NCI-H748 treated with DMSO at 0.1 percent for 48 hours (cell line): Measurements from ENCODE around the gene STRIP1.

Source experiments
- DNase-seq: peaks from one replicate; lab custom pipeline; 2025; lab: John Stamatoyannopoulos, UW

The STRIP1 gene

DNA sequence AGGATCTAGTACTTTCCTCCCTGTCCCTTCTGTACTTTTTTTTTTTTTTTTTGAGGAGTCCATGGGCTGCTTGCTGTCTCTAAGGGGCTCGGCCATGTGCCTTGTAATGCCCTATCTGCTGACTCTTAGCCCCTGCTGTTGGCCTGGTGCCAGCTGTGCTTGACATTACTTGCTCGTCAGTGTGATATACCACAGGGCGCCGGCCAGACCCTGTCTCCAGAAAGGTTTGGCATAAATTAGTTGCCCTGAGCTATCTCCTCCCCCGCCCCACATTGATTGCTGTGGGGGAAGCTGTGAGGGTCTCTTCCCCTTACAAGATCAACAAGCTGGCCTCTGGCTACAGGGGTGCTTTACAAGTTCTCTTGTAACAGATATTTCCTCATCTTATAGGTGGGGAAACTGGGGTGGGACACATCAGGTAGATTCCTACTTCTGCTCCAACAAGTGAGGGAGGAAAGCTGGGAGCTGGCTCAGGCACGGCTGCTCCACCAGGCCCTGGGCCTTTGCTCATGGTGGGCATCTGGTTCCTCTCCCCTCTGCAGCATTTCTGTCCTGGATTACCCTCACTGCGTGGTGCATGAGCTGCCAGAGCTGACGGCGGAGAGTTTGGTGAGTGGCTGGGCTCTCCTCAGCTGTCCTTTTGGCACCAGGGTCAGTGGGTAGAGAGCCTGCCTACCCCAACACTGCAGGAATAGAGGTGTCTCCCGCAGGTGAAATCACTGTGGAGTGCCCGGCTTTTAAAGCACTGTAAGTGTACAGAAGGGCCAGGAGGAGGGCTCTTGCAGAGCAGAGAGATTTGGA lies 15.6 kb downstream of the STRIP1 start:
- DNase-seq, result no peak

DNA sequence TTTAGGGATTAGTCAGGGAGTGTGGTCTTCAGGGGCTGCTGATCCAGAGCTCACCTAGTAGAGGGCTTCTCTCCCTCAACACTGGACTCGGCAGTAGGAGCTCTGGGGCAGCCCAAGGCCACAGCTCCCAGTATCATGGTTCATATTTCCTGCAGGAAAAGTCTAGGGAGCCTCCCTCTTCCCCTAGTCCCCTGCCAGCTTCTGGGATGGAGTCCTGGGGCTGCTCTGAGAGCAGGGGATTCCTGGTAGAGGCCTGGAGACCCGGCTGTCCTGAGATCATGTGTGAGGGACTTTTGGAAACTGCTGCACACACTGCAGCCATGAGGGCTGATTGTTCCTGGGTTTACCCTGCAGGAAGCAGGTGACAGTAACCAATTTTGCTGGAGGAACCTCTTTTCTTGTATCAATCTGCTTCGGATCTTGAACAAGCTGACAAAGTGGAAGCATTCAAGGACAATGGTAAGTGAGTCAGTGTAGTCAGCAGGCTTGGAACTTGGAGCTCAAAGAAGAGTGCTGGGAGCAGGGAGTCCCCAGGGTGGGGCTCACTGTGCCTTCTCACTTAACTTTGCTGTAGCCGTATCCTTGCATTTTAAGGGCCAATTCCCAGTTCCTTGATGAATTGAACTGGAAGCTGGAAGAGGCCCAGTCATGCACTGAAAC lies 16.3 kb downstream of the STRIP1 start:
- DNase-seq, result no peak

DNA sequence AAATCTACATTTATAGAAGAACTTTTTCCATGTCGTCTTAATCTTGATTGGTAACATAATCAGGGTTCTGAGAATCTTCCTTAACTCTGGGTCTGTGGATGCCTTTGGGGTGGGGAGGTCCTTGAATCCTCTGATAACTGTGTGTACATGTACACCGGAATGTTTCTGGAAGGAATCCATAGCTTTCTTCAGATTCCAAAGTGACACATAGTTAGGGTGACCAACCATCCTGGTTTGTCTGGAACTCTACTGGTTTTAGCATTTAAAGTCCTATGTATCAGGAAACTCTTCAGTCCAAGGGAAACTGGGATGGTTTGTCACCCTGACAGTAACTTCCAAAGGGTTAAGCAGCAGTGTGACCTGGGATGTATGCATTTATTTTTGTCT lies 16.8 kb downstream of the STRIP1 start:
- DNase-seq, result no peak

- peak; percentile 5 for DNase-seq
These were observed 19.4 kb downstream of the STRIP1 start for GRCh38 chr1:110053552-110054428.

DNA sequence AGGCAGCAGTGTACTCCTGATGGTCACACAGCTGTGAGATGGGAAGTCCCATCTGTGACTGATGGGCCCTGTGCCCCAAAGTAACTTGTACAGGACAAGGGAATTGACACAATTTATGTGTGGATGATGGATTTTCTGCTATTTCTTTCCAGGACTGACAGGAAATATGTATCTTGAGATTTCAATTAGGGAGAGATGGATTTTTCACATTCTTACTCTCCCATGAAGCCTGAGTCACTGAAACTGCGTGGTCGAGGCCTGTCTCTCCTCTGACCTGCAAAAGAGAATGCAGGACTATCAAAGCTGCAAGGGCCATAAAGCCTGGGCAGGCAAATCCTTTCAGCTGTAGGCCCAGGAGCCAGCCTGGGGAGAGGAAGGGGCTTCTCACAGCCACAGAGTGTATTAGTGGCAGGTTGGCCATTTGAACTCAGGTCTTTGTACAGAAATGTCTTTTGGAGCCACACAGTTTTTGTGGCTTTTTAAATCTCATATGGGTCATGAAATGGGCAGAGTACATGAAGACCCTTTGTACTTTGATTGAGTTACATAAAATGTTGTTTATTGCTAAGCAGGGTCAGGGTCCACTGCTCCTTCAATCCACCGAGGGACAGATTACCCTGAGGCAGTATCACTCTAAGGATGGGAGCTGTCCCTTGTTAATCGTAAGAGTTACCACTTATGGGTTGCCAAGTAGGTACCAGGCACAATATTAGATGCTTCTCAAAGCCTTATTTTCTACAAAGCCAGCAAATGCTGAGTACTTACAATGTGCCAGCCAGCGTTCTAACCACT lies 21.3 kb downstream of the STRIP1 start:
- no peak for DNase-seq

- DNase-seq, result no peak
These were observed 21.9 kb downstream of the STRIP1 start for GRCh38 chr1:110056285-110056683.

GRCh38 chr1:110056776-110057175 lies 22.4 kb downstream of the STRIP1 start:
- no peak for DNase-seq

DNA sequence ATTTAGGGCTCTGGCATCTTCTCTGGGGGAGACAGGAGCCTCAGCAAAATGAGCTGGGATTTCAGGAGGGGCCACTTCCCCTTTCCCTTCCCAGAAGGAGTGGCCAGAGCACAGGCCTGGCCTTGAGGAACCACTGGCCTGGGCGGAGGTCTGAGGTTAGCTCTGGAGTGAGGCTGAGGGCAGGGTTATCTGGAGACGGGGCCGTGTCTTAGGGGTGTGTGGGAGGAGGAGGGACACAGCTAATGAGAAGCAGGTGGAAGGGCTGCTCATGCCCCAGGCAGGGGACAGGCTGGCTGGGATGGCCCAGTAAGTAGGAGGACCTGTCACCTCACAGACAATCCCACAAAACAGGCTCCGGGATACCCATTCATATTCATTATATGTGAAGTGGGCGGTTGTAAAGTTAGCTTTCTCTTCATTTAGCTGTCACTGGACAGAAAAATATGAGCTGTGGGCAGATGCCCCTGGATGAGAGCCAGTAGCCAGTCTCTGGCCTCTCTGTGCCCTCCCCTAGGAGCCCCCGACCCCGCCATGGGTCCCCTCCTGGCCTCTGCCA lies 23.6 kb downstream of the STRIP1 start:
- DNase-seq, result no peak

- DNase-seq, result no peak
These were observed 24.2 kb downstream of the STRIP1 start for GRCh38 chr1:110058591-110058990.

DNA sequence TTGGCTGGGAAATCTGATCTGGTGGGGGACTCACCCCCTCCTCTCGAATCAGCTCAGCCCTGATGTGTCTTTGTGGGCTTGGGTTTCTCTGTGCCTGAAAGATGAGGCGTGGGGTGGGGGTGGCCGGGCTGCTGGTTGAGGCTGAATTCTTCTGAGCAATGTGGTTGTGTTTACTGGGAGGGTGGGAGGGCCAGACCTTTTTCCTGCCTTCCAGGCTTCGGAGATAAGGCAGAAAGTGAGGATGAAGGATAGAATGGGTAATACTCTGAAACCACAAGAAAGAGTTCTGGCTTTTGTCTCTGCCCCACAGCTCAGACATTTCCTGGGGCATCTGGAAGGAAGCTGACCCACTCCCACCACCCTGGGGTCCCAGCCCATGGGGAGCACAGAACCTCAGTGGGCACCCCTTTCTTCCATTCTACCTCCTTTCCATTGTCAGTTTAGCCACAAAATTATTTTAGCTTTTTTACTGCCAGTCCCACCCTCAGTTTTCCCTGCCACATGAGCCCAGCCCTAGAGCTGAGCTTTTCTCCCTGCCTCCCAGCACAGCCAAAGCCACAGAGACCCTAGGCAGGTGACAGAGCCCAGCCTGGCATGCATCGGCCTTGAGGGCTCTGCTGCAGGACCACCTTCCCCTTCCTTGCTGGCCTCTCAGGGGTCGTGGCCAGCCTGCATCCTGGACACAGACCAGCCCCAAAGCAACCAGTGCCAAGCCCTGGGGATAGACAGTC lies 24.9 kb downstream of the STRIP1 start:
- no peak for DNase-seq

DNA sequence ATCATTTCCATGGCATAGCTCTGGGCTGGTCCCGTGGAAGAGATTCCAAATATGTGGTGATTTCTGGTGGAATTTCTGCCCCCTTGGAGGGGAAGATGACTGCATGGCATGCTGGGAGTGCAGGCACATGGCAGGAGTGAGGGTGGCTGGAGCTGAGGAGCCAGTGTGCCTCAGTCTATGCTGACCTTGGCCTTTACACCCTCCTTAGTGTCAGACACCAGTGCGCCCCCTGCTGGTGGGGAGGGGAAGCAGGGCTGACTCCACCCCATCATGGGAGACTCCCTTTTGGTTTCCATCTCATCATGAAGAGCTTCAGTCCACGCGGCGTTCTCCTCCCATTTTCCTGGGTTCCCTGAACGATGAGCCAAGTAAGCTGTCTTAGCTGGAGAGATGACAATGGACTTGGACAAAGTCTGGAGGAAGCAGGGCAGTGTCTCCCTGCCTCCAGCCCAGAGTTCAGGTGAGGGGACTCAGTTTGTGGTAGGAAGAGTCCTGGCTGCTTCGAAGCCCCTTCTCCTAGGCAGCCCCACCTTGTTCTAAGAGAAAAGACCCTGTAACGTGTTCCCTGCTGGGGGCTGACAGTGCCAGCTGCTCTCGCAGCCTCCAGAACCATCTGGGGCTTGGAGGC lies 25.7 kb downstream of the STRIP1 start:
- no peak for DNase-seq

- DNase-seq, result no peak
These were observed 26.2 kb downstream of the STRIP1 start for GRCh38 chr1:110060662-110061060.

DNA sequence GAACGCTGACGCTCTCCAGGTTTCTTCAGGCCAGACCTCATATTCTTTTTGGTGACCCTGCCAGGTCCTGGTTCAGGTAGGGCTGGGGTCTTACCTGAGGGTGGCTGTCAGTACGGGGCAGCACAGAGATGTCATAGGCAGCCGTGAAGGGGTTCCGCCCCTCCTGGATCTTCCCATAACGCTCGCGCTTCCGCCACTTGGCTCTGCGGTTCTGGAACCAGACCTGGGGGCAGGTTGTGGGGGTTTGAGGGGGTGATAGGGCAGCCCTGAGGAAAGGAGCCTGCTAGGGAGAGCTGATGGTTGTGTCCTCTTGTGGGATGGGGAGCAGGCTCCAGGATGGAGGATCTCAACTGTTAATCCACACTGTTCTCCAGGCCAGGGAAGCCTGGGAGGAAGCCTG lies 26.9 kb downstream of the STRIP1 start:
- no peak for DNase-seq

DNA sequence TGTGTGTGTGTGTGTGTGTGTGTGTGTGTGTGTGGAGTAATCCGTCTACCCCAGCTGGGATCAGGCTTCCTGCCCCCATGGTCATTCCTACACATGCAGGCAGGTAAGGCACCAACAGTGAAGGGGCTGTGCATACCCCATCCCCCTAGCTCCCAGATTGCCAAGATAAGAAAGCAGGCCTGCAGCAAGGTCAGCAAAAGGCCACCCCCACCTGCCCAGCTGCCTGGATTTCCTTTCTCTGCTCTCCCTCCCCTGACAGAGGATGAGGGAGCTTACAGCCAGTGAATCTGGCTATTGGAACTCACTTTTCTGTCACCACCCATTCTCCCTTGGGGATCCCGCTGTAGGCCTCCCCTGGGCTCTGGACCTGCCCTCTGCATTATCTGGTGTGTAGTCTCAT lies 28.2 kb downstream of the STRIP1 start:
- no peak for DNase-seq

- no peak for DNase-seq
These were observed 29.4 kb downstream of the STRIP1 start for GRCh38 chr1:110063781-110064180.

- no peak for DNase-seq
These were observed 30.3 kb downstream of the STRIP1 start for GRCh38 chr1:110064576-110065337.

GRCh38 chr1:110065841-110066240 lies 31.4 kb downstream of the STRIP1 start:
- DNase-seq, result no peak

- DNase-seq, result no peak
These were observed 33.1 kb downstream of the STRIP1 start for GRCh38 chr1:110067479-110067892.

- no peak for DNase-seq
These were observed 33.6 kb downstream of the STRIP1 start for GRCh38 chr1:110067893-110068645.
